ENCODE data around the gene GORAB.

- TF ChIP-seq POLR2A (IDR thresholded peaks at IDR 0.05) = no peak
- no peak for TF ChIP-seq CTCF (IDR thresholded peaks at IDR 0.05)
These were observed 1.3 kb downstream of the GORAB start for GRCh38 chr1:170533298-170533697.
